Measurements from ENCODE around the gene RBMXL2.

- TF ChIP-seq CTCF (IDR thresholded peaks at IDR 0.05) (no peak), EZH2 (IDR thresholded peaks at IDR 0.05; ENCODE audit: borderline replicate concordance, insufficient read depth, low read depth, low read length, poor library complexity, severe bottlenecking) (no peak)
Observed at GRCh38 chr11:7081441-7081840, 7.4 kb upstream of the RBMXL2 start.
